Pancreas (tissue), 10 donors: Measurements from ENCODE around the gene ZNF385B. TPM values are rescaled to one million over a fixed set of nuclear protein-coding genes. Genes with fewer than 3 reads are reported as not detected.
A peak's percentile ranks its signal among the peaks of the same experiment; 100 is the strongest.

Source experiments
- ATAC-seq, 4 donors: fragments of 200-7000 bp; cut with Tn5 transposase; one replicate each; pipeline versions ENCODE4 v1.8.0 to v1.9.1; 2020; ENCODE audit warnings: mild to moderate bottlenecking in 4 of 4, moderate library complexity in 4 of 4
- DNase-seq, 6 donors: peaks; one replicate each; pipeline ENCODE4 v3.0.0-alpha.2; 2020
- FAIRE-seq: peaks from 2 replicates; lab custom pipeline; 2012; peaks lifted over from hg19 to GRCh38; lab: Jason Lieb, UNC
- H3K27ac ChIP-seq, 4 donors: fragments of 200-600 bp; sonication (generic); 1 replicate in 3 of 4; 2 replicates in 1 of 4; pipeline versions ENCODE4 v1.5.0 to v1.8.0; 2020
- H3K27me3 ChIP-seq, 4 donors: fragments of 200-600 bp; one replicate each; pipeline ENCODE4 v1.8.0; 2021
- H3K36me3 ChIP-seq, 3 donors: fragments of 200-600 bp; sonication (generic) in 1 of 3; one replicate each; pipeline versions ENCODE4 v1.5.0 to v1.8.0; 2020 to 2021
- H3K4me1 ChIP-seq, 3 donors: fragments of 200-600 bp; one replicate each; pipeline ENCODE4 v1.8.0; 2021
- H3K4me3 ChIP-seq, 4 donors: fragments of 200-600 bp; sonication (generic) in 2 of 4; one replicate each; pipeline versions ENCODE4 v1.5.0 to v1.8.0; 2020 to 2021
- H3K9me3 ChIP-seq, 4 donors: fragments of 200-600 bp; one replicate each; pipeline ENCODE4 v1.8.0; 2021
- WGBS, 2 donors: extraction: QIAGEN DNeasy Blood & Tissue Kit; methylation state at CpG; one replicate each; pipeline ENCODE4 v1.1.7; 2013; 5-methylcytosine and 5-hydroxymethylcytosine counted together
- intact Hi-C, 3 donors: fragments of 100-400 bp; cut with DNase I; formaldehyde crosslinking; loops; one replicate each; pipeline versions ENCODE4 v1.11.1 to v1.14.2; 2022
- polyA plus RNA-seq, 2 donors: library from polyadenylated mRNA; stranded (reverse); fragments of 200-250 nt; gene quantifications; one replicate each; pipeline ENCODE4 v1.2.3, GENCODE V29; 2013
- total RNA-seq, 6 donors: library from RNA; stranded (reverse); fragmentation: NEBNext Ultra II Directional in 4 of 6; extraction: Animal tissue kit (Norgen Biotek cat#: 25700) in 4 of 6; gene quantifications; one replicate each; pipeline versions ENCODE4 v1.2.1 to v1.2.4, GENCODE V29; 2021 to 2023
- TF ChIP-seq, protein P1 (sequence below), 4 donors: fragments of 200-600 bp; sonication (generic) in 3 of 4; IDR thresholded peaks; one replicate each; pipeline versions ENCODE4 v1.5.0 to v1.8.0; 2021; ENCODE audit warnings: antibody characterized with exemption in 4 of 4
- donor health status: healthy with polysubstance abuse.
- donor health status: DM: no; HTN: no; CAD: no; lungs with moderate emphysema.
- donor health status: DM: no; HTN: no; CAD: no.
- donor health status: control.
- donor health status: control.
- donor health status: Bipolar disorder and iron deficiency.
- donor health status: DM: yes; HTN: yes; CAD: no.
- donor health status: DM: no; HTN: no; CAD: no.
- donor health status: DM: no; HTN: no; CAD: no.
- donor health status: DM: yes; HTN: yes; CAD: no.

ZNF385B gene
- total and polyA plus RNA-seq, 8 donors, result 0.19 to 0.61 (median 0.37) TPM; not detected in 1

- intact Hi-C loops, result loop anchor here in 2 of 3 donors (5.0 to 10.0 kb wide), 2 partner anchors 318 to 320 kb away; no protein-coding TSS in a partner anchor
- 78 to 86% methylated on average over 2 of the region's 2 CpGs for WGBS, 2 donors
Measured at GRCh38 chr2:179427065-179427464, 434.3 kb downstream of the ZNF385B start.

GRCh38 chr2:179424571-179424970, 436.8 kb downstream of the ZNF385B start:
- Histone ChIP-seq H3K4me1 (no peaks in the 10 kb centered on the region), H3K36me3 (no peaks in the 10 kb centered on the region), H3K4me3 (no peak overlapping the region), H3K9me3 (no peaks in the 10 kb centered on the region), H3K27me3 (no peaks in the 10 kb centered on the region), H3K27ac (no peak overlapping the region)
- 66 to 79% methylated on average over 3 of the region's 3 CpGs for WGBS, 2 donors
- DNase-seq (no peak), ATAC-seq (no peak), FAIRE-seq (no peak)
- intact Hi-C loops, result loop anchor here in 2 of 3 donors (5.0 to 10.0 kb wide), 2 partner anchors 320 to 323 kb away; no protein-coding TSS in a partner anchor
- TF ChIP-seq, protein P1, sequence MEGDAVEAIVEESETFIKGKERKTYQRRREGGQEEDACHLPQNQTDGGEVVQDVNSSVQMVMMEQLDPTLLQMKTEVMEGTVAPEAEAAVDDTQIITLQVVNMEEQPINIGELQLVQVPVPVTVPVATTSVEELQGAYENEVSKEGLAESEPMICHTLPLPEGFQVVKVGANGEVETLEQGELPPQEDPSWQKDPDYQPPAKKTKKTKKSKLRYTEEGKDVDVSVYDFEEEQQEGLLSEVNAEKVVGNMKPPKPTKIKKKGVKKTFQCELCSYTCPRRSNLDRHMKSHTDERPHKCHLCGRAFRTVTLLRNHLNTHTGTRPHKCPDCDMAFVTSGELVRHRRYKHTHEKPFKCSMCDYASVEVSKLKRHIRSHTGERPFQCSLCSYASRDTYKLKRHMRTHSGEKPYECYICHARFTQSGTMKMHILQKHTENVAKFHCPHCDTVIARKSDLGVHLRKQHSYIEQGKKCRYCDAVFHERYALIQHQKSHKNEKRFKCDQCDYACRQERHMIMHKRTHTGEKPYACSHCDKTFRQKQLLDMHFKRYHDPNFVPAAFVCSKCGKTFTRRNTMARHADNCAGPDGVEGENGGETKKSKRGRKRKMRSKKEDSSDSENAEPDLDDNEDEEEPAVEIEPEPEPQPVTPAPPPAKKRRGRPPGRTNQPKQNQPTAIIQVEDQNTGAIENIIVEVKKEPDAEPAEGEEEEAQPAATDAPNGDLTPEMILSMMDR (IDR thresholded peaks at IDR 0.05), result no peak

More at GRCh38 chr2:179427065-179427464, 434.3 kb downstream of the ZNF385B start:
- ATAC-seq (no peak), DNase-seq (peak in 1 of 6 donors; percentile 26), FAIRE-seq (no peak)
- TF ChIP-seq, protein P1 (IDR thresholded peaks at IDR 0.05), result no peak
- H3K4me3 ChIP-seq, result no peak overlapping the region
- no peaks in the 10 kb centered on the region for H3K27me3 ChIP-seq
- no peaks in the 10 kb centered on the region for H3K4me1 ChIP-seq
- H3K36me3 ChIP-seq, result no peaks in the 10 kb centered on the region
- H3K27ac ChIP-seq, result no peak overlapping the region
- H3K9me3 ChIP-seq, result no peaks in the 10 kb centered on the region

- no peaks in the 10 kb centered on the region for H3K9me3 ChIP-seq
- ATAC-seq (peak; percentile 75 to 93 (median 92)), FAIRE-seq (no peak), DNase-seq (peak; percentile 42 to 77 (median 66))
- intact Hi-C loops, result loop anchor here in 2 of 3 donors (5.0 to 10.0 kb wide), 2 partner anchors 323 to 325 kb away; no protein-coding TSS in a partner anchor
- TF ChIP-seq, protein P1 (IDR thresholded peaks at IDR 0.05), result peak; percentile 38 to 69 (median 67)
- H3K4me1 ChIP-seq, result no peaks in the 10 kb centered on the region
- 2 to 6% methylated on average over 5 of the region's 5 CpGs for WGBS, 2 donors
- no peak overlapping the region for H3K27ac ChIP-seq
- no peak overlapping the region for H3K4me3 ChIP-seq
- H3K36me3 ChIP-seq, result no peaks in the 10 kb centered on the region
- H3K27me3 ChIP-seq, result no peaks in the 10 kb centered on the region
Measured at GRCh38 chr2:179422037-179422643, 439.3 kb downstream of the ZNF385B start.

- DNase-seq (no peak), ATAC-seq (no peak), FAIRE-seq (no peak)
- H3K27ac ChIP-seq, result no peak overlapping the region
- no peak overlapping the region for H3K4me3 ChIP-seq
- TF ChIP-seq, protein P1 (IDR thresholded peaks at IDR 0.05), result no peak
- no peaks in the 10 kb centered on the region for H3K27me3 ChIP-seq
- H3K9me3 ChIP-seq, result no peaks in the 10 kb centered on the region
- 20 to 55% methylated on average over 2 of the region's 2 CpGs for WGBS, 2 donors
- intact Hi-C loops, result no loop called here
- H3K4me1 ChIP-seq, result no peaks in the 10 kb centered on the region
- H3K36me3 ChIP-seq, result no peaks in the 10 kb centered on the region
Measured at GRCh38 chr2:179417436-179417949, 443.9 kb downstream of the ZNF385B start.

DNA sequence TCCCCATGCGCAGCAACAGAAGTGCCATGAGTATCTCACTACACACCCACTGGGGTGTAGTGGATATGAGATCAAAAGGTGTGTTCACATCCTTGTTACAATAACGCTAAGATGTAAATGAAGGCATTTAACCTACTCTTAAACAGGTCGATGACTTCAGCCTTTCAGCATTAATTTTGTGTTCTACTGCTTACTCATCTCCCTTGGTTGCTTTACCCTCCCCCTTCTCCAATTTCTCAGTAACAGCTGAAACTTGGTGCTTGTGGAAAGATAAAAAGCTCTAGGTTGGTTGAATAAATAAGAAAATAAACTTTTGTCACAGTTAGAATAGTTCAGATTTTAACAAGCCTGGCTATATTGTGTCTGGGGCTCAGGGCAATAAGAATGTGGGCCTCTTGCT, 449.3 kb downstream of the ZNF385B start:
- TF ChIP-seq, protein P1 (IDR thresholded peaks at IDR 0.05), result no peak
- H3K36me3 ChIP-seq, result no peaks in the 10 kb centered on the region
- H3K27ac ChIP-seq, result no peak overlapping the region
- WGBS, 2 donors, result 70 to 75% methylated on average over 3 of the region's 3 CpGs
- DNase-seq (no peak), FAIRE-seq (no peak), ATAC-seq (no peak)
- no peaks in the 10 kb centered on the region for H3K9me3 ChIP-seq
- H3K4me3 ChIP-seq, result no peak overlapping the region
- no peaks in the 10 kb centered on the region for H3K4me1 ChIP-seq
- H3K27me3 ChIP-seq, result peaks cover 0 to 4% (median 0%) of the 10 kb centered on the region in 4 donors
- intact Hi-C loops, result no loop called here
